ENCODE measurements around the gene SLC12A8. TPM values are rescaled to one million over a fixed set of nuclear protein-coding genes. Genes with fewer than 3 reads are reported as not detected.

SLC12A8 gene
- total and polyA plus RNA-seq, 2 donors (not counting 1 experiment from before 2014, with no cell fraction given), result 0.57 to 1.1 TPM

- Mint-ChIP-seq H3K27ac (no peak overlapping the region), H3K4me1 (peaks cover under 1% of the 10 kb centered on the region), H3K27me3 (peaks cover 32% of the 10 kb centered on the region), H3K4me3 (no peak overlapping the region), H3K9me3 (ENCODE audit: insufficient read depth) (no peaks in the 10 kb centered on the region)
- WGBS (ENCODE audit: insufficient coverage), result 93% methylated on average over 4 of the region's 5 CpGs
- Histone ChIP-seq H3K4me3 (ENCODE audit: control extremely low read depth in 1 of 5, extremely low read depth in 1 of 5, insufficient read depth in 1 of 5, low read depth in 2 of 5, low read length in 4 of 5) (no peak overlapping the region), H2AFZ (ENCODE audit: insufficient read depth, low read depth, low read length, poor library complexity, severe bottlenecking) (no peak overlapping the region), H3K27me3 (replicated peaks in 1 of 4; ENCODE audit: control extremely low read depth in 1 of 4, control insufficient read depth in 3 of 4, insufficient read depth in 4 of 4, low read length in 3 of 4) (peaks cover 0 to 13% (median 3%) of the 10 kb centered on the region in 4 experiments), H3K36me3 (replicated peaks in 1 of 2; ENCODE audit: control extremely low read depth in 1 of 2, control insufficient read depth in 1 of 2, extremely low read depth in 1 of 2, insufficient read depth in 2 of 2, low read length in 1 of 2) (no peaks in the 10 kb centered on the region), H4K20me1 (ENCODE audit: control insufficient read depth, insufficient read depth, low read length, poor library complexity, severe bottlenecking) (no peaks in the 10 kb centered on the region), H3K9ac (ENCODE audit: low read length) (no peak overlapping the region), H3K27ac (ENCODE audit: low read length in 2 of 2) (no peak overlapping the region), H3K4me1 (ENCODE audit: control insufficient read depth in 2 of 2, insufficient read depth in 2 of 2, low read length in 2 of 2) (peaks cover 0 to under 1% of the 10 kb centered on the region in 2 donors), H3K4me2 (replicated peaks; ENCODE audit: low read depth, low read length, poor library complexity, severe bottlenecking) (no peak overlapping the region), H3K79me2 (ENCODE audit: control insufficient read depth, insufficient read depth, low read length) (no peaks in the 10 kb centered on the region), H3K9me3 (ENCODE audit: control extremely low read depth in 1 of 3, control insufficient read depth in 2 of 3, insufficient read depth in 1 of 3, low read length in 2 of 3) (no peaks in the 10 kb centered on the region)
- DNase-seq (no peak), ATAC-seq (ENCODE audit: low read depth) (no peak)
- POLR2A ChIA-PET, result no interaction called here
- no peak for TF ChIP-seq CTCF (IDR thresholded peaks at IDR 0.05)
- TF ChIP-seq EZH2 (IDR thresholded peaks at IDR 0.05; ENCODE audit: borderline replicate concordance, insufficient read depth, low read depth, low read length, poor library complexity, severe bottlenecking), result no peak
- intact Hi-C loops (cut with micrococcal nuclease), result no loop called here
- CTCF ChIA-PET, result no interaction called here
Measured at GRCh38 chr3:125061646-125062045, 150.9 kb downstream of the SLC12A8 start.

DNA sequence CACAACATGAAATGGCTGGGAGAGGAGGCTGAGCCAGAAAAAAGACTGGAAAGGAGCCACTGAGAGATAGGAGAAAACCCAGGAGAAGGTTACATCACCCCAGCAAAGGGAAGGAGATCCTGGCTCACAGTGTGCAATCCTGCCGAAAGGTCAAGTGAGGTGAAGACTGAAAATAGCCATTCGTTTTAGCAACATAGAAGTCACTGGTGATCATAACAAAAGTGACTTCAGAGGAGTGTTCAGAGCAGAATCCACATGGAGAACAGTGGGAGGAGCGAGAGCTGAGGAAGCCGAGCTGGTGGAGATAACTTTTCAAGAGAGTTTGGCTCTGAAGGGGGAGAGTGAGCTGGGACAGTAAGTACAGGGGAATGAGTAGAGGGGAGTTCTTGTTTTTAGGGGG lies 151.4 kb downstream of the SLC12A8 start:
- Mint-ChIP-seq H3K4me1 (peaks cover 3% of the 10 kb centered on the region), H3K4me3 (no peak overlapping the region), H3K27ac (no peak overlapping the region), H3K27me3 (peaks cover 32% of the 10 kb centered on the region), H3K9me3 (ENCODE audit: insufficient read depth) (no peaks in the 10 kb centered on the region)
- ChIA-PET CTCF (no interaction called here), POLR2A (no interaction called here)
- peaks cover 0 to 13% (median 3%) of the 10 kb centered on the region in 4 experiments for H3K27me3 ChIP-seq (replicated peaks in 1 of 4; ENCODE audit: control extremely low read depth in 1 of 4, control insufficient read depth in 3 of 4, insufficient read depth in 4 of 4, low read length in 3 of 4)
- H3K9ac ChIP-seq (ENCODE audit: low read length), result no peak overlapping the region
- H3K4me1 ChIP-seq (ENCODE audit: control insufficient read depth in 2 of 2, insufficient read depth in 2 of 2, low read length in 2 of 2), result peaks cover 0 to 5% of the 10 kb centered on the region in 2 donors
- no peak overlapping the region for H3K4me3 ChIP-seq (ENCODE audit: control extremely low read depth in 1 of 5, extremely low read depth in 1 of 5, insufficient read depth in 1 of 5, low read depth in 2 of 5, low read length in 4 of 5)
- no peak overlapping the region for H3K27ac ChIP-seq (ENCODE audit: low read length in 2 of 2)
- no peak overlapping the region for H2AFZ ChIP-seq (ENCODE audit: insufficient read depth, low read depth, low read length, poor library complexity, severe bottlenecking)
- DNase-seq (no peak), ATAC-seq (ENCODE audit: low read depth) (no peak)
- WGBS (ENCODE audit: insufficient coverage), result 87% methylated on average over 3 of the region's 4 CpGs
- no peak for TF ChIP-seq EZH2 (IDR thresholded peaks at IDR 0.05; ENCODE audit: borderline replicate concordance, insufficient read depth, low read depth, low read length, poor library complexity, severe bottlenecking)
- TF ChIP-seq CTCF (IDR thresholded peaks at IDR 0.05), result no peak
- intact Hi-C loops (cut with micrococcal nuclease), result no loop called here
- no peak overlapping the region for H3K4me2 ChIP-seq (replicated peaks; ENCODE audit: low read depth, low read length, poor library complexity, severe bottlenecking)
- H3K36me3 ChIP-seq (replicated peaks in 1 of 2; ENCODE audit: control extremely low read depth in 1 of 2, control insufficient read depth in 1 of 2, extremely low read depth in 1 of 2, insufficient read depth in 2 of 2, low read length in 1 of 2), result no peaks in the 10 kb centered on the region
- no peaks in the 10 kb centered on the region for H4K20me1 ChIP-seq (ENCODE audit: control insufficient read depth, insufficient read depth, low read length, poor library complexity, severe bottlenecking)
- H3K9me3 ChIP-seq (ENCODE audit: control extremely low read depth in 1 of 3, control insufficient read depth in 2 of 3, insufficient read depth in 1 of 3, low read length in 2 of 3), result no peaks in the 10 kb centered on the region
- no peaks in the 10 kb centered on the region for H3K79me2 ChIP-seq (ENCODE audit: control insufficient read depth, insufficient read depth, low read length)

All from B cell (primary cell).